Heart right ventricle (tissue), 16 donors: ENCODE results near the gene MAX. TPM values are rescaled to one million over a fixed set of nuclear protein-coding genes. Genes with fewer than 3 reads are reported as not detected.
A peak's percentile ranks its signal among the peaks of the same experiment; 100 is the strongest.

Source experiments
- ATAC-seq, 8 donors: fragments of 200-7000 bp; cut with Tn5 transposase; one replicate each; pipeline ENCODE4 v1.9.1; 2020; ENCODE audit warnings: mild to moderate bottlenecking in 8 of 8, moderate library complexity in 8 of 8, moderate number of reproducible peaks in 1 of 8
- DNase-seq, 2 donors: peaks; one replicate each; pipeline ENCODE4 v3.0.0-alpha.2; 2020
- H3K27ac ChIP-seq, 10 donors: fragments of 200-600 bp; sonication (generic) in 2 of 10; one replicate each; pipeline versions ENCODE4 v1.5.0 to v1.8.0; 2020 to 2022; ENCODE audit warnings: mild to moderate bottlenecking in 3 of 10
- H3K27me3 ChIP-seq, 7 donors: fragments of 200-600 bp; one replicate each; pipeline ENCODE4 v1.8.0; 2021 to 2022; ENCODE audit warnings: mild to moderate bottlenecking in 2 of 7
- H3K36me3 ChIP-seq, 9 donors: fragments of 200-600 bp; sonication (generic) in 1 of 9; one replicate each; pipeline versions ENCODE4 v1.5.0 to v1.8.0; 2020 to 2022; ENCODE audit warnings: mild to moderate bottlenecking in 2 of 9
- H3K4me1 ChIP-seq, 9 donors: fragments of 200-600 bp; sonication (generic) in 1 of 9; one replicate each; pipeline versions ENCODE4 v1.5.0 to v1.8.0; 2020 to 2022; ENCODE audit warnings: mild to moderate bottlenecking in 4 of 9
- H3K4me3 ChIP-seq, 10 donors: fragments of 200-600 bp; sonication (generic) in 2 of 10; one replicate each; pipeline versions ENCODE4 v1.5.0 to v1.8.0; 2020 to 2022; ENCODE audit warnings: mild to moderate bottlenecking in 7 of 10, moderate library complexity in 2 of 10
- H3K9me3 ChIP-seq, 11 donors: fragments of 200-600 bp in 10 of 11; sonication (generic) in 2 of 11; one replicate each; pipeline versions ENCODE4 v1.5.0 to v1.8.0; 2013 to 2022; ENCODE audit warnings: mild to moderate bottlenecking in 2 of 11, control low read depth in 1 of 11, moderate library complexity in 1 of 11
- CTCF ChIP-seq, 9 donors: fragments of 200-600 bp; sonication (generic) in 2 of 9; IDR thresholded peaks; one replicate each; pipeline versions ENCODE4 v1.5.0 to v1.8.0; 2021 to 2022; ENCODE audit warnings: antibody characterized with exemption in 9 of 9, mild to moderate bottlenecking in 5 of 9, moderate library complexity in 1 of 9
- WGBS, 2 donors: extraction: QIAGEN DNeasy Blood & Tissue Kit; methylation state at CpG; one replicate each; pipeline ENCODE4 v1.1.7; 2013; ENCODE audit warnings: inconsistent platforms in 1 of 2; 5-methylcytosine and 5-hydroxymethylcytosine counted together
- intact Hi-C, 10 donors: fragments of 100-400 bp; cut with DNase I; formaldehyde crosslinking; loops; one replicate each; pipeline versions ENCODE4 v1.11.1 to v1.14.2; 2022
- polyA plus RNA-seq, 2 donors: library from polyadenylated mRNA; stranded (reverse); fragments of 200-250 nt; gene quantifications; one replicate each; pipeline ENCODE4 v1.2.3, GENCODE V29; 2013
- total RNA-seq, 10 donors: library from RNA; stranded (reverse); fragmentation: NEBNext Ultra II Directional in 3 of 10; extraction: Animal tissue kit (Norgen Biotek cat#: 25700) in 3 of 10; gene quantifications; one replicate each; pipeline versions ENCODE4 v1.2.1 to v1.2.4, GENCODE V29; 2021 to 2023
- donor health status: Arrhythmogenic right ventricular cardiomyopathy.
- donor health status: ischemic (EF 13 %, LVEDD 7.1; RV severe dilation, severe dysfunction).
- donor health status: healthy with polysubstance abuse.
- donor health status: DM: no; HTN: yes; CAD: no.
- donor health status: DM: no; HTN: no; CAD: no.
- donor health status: ischemic (EF 25% LVEDD 6.9; RV normal size, moderate dysfunction).
- donor health status: ischemic (EF 25% LVEDD 5.7; RV mildly dilated, moderate dysfunction).
- donor health status: healthy.
- donor health status: DM: yes; HTN: yes; CAD: no.
- donor health status: Ischemic cardiomyopathy.
- donor health status: ischemic (EF 35%, LVEDD 5.7; RV mildly dilated, moderate dysfunction).
- donor health status: nonischemic (EF 11% LVEDD 7.7; RV severe dilation, severe dysfunction).
- donor health status: DM: yes; HTN: yes; CAD: no.
- donor health status: PGD.
- donor health status: ischemic (EF 29% LVEDD 5.4; RV normal size, mild dysfunction).
- donor health status: nonischemic (EF 23%, LVEDD 6.1; RV moderate dilation, normal function).

MAX gene
- total and polyA plus RNA-seq, 12 donors: 35.7 to 95.7 (median 69.8) TPM

- no peaks in the 10 kb centered on the region for H3K9me3 ChIP-seq
- intact Hi-C loops: no loop called here
- H3K4me3 ChIP-seq: no peak overlapping the region
- H3K27me3 ChIP-seq: no peaks in the 10 kb centered on the region
- H3K4me1 ChIP-seq: peaks cover 0 to 56% (median 16%) of the 10 kb centered on the region in 9 donors
- 86 to 93% methylated on average over 5 of the region's 5 CpGs for whole genome bisulfite sequencing, 2 donors
- no peak for DNase-seq
- peaks cover 0 to 63% (median 29%) of the 10 kb centered on the region in 9 donors for H3K36me3 ChIP-seq
- TF ChIP-seq CTCF (IDR thresholded peaks at IDR 0.05): no peak
- ATAC-seq: no peak
- H3K27ac ChIP-seq: peak overlapping the region in 2 of 10 donors; percentile 37 to 77
These were observed 57.3 kb downstream of the MAX start for GRCh38 chr14:65045006-65045405.

- Histone ChIP-seq H3K9me3 (no peaks in the 10 kb centered on the region), H3K36me3 (peaks cover 0 to 63% (median 29%) of the 10 kb centered on the region in 9 donors), H3K4me1 (peaks cover 0 to 56% (median 16%) of the 10 kb centered on the region in 9 donors), H3K27ac (peak overlapping the region in 3 of 10 donors; percentile 35 to 85 (median 37)), H3K27me3 (no peaks in the 10 kb centered on the region), H3K4me3 (peak overlapping the region in 1 of 10 donors; percentile 22)
- TF ChIP-seq CTCF (IDR thresholded peaks at IDR 0.05): no peak
- intact Hi-C loops: loop anchor here in 1 of 10 donors (1.0 kb wide), 1 partner anchor 33 kb away; no protein-coding TSS in a partner anchor
- peak in 6 of 8 donors; percentile 14 to 51 (median 44) for ATAC-seq
- DNase-seq: no peak
- 86 to 90% methylated on average over 9 of the region's 9 CpGs for WGBS, 2 donors
These were observed 57.7 kb downstream of the MAX start for GRCh38 chr14:65044596-65044959.

- no peak for TF ChIP-seq CTCF (IDR thresholded peaks at IDR 0.05)
- Histone ChIP-seq H3K27me3 (no peaks in the 10 kb centered on the region), H3K9me3 (no peaks in the 10 kb centered on the region), H3K4me1 (peaks cover 0 to 56% (median 17%) of the 10 kb centered on the region in 9 donors), H3K27ac (peak overlapping the region in 4 of 10 donors; percentile 5 to 85 (median 36)), H3K36me3 (peaks cover 0 to 63% (median 29%) of the 10 kb centered on the region in 9 donors), H3K4me3 (peak overlapping the region in 1 of 10 donors; percentile 22)
- DNase-seq: no peak
- WGBS, 2 donors: 86 to 88% methylated on average over 12 of the region's 12 CpGs
- ATAC-seq: peak in 3 of 8 donors; percentile 7 to 52 (median 19)
- intact Hi-C loops: loop anchor here in 1 of 10 donors (1.0 kb wide), 1 partner anchor 33 kb away; no protein-coding TSS in a partner anchor
These were observed 58.3 kb downstream of the MAX start for GRCh38 chr14:65043893-65044595.

GRCh38 chr14:65042731-65043372 lies 59.5 kb downstream of the MAX start:
- Histone ChIP-seq H3K4me1 (peaks cover 0 to 50% (median 18%) of the 10 kb centered on the region in 9 donors), H3K36me3 (peaks cover 0 to 56% (median 29%) of the 10 kb centered on the region in 9 donors), H3K27ac (peak overlapping the region in 1 of 10 donors; percentile 75), H3K27me3 (no peaks in the 10 kb centered on the region), H3K4me3 (no peak overlapping the region), H3K9me3 (no peaks in the 10 kb centered on the region)
- TF ChIP-seq CTCF (IDR thresholded peaks at IDR 0.05): no peak
- intact Hi-C loops: no loop called here
- DNase-seq (no peak), ATAC-seq (peak in 2 of 8 donors; percentile 43 to 52)
- 80 to 88% methylated on average over 8 of the region's 8 CpGs for WGBS, 2 donors
